HepG2 (cell line): ENCODE data around the gene CTSZ. TPM values are rescaled to one million over a fixed set of nuclear protein-coding genes. Genes with fewer than 3 reads are reported as not detected.

Experiments
- ATAC-seq: fragments of 200-7000 bp; cut with Tn5 transposase; 3 replicates; pipeline ENCODE4 v1.9.1; 2020; ENCODE audit warnings: mild to moderate bottlenecking, moderate library complexity
- BruUV-seq: library from RNA; stranded (reverse); fragments of 400-500 nt; replicated peaks from 2 replicates; lab custom pipeline; 2021; lab: Mats Ljungman, UMichigan
- CTCF ChIA-PET: fragments of 300-600 bp; formaldehyde crosslinking; extraction: SDS; loops from one replicate; lab custom pipeline; 2021; ENCODE audit warnings: low total read pairs, inconsistent platforms, low intra/inter-chr PET ratio; lab: Yijun Ruan, JAX
- POLR2A ChIA-PET: fragments of 350-600 bp; sonication (Branson Sonifier 250); formaldehyde crosslinking; loops from one replicate; lab custom pipeline; 2020; ENCODE audit warnings: antibody characterized with exemption, inconsistent platforms; lab: Yijun Ruan, JAX
- DNase-seq: peaks from one replicate; pipeline ENCODE4 v3.0.0-alpha.2; 2015; ENCODE audit warnings: low spot score
- FAIRE-seq: peaks from 3 replicates; lab custom pipeline; 2011; peaks lifted over from hg19 to GRCh38; lab: Jason Lieb, UNC
- H2AFZ ChIP-seq: one replicate; pipeline ENCODE4 v1.6.1; 2011; ENCODE audit warnings: low read length, inconsistent platforms
- H3K27ac ChIP-seq: fragments of 300-600 bp; 3 replicates; pipeline ENCODE4 v1.8.0; 2011; ENCODE audit warnings: mixed run types, mild to moderate bottlenecking, mixed read lengths, low read length, inconsistent platforms; ENCODE audit not compliant: insufficient read depth; ENCODE audit errors: extremely low read length
- H3K27me3 ChIP-seq, 2 experiments: fragments of 200-600 bp in 1 of 2; 2 replicates in 1 of 2; 3 replicates in 1 of 2; pipeline versions ENCODE4 v1.6.0 to v1.8.0; 2011; ENCODE audit warnings: low read length in 2 of 2, mild to moderate bottlenecking in 2 of 2, moderate library complexity in 2 of 2, inconsistent platforms in 1 of 2; ENCODE audit not compliant: insufficient read depth in 2 of 2, control insufficient read depth in 1 of 2
- H3K36me3 ChIP-seq, 2 experiments: fragments of 200-600 bp in 1 of 2; replicated peaks in 1 of 2; 2 replicates in 1 of 2; 3 replicates in 1 of 2; pipeline versions ENCODE4 v1.5.1 to v1.8.0; 2011; ENCODE audit warnings: low read length in 2 of 2, inconsistent platforms in 1 of 2; ENCODE audit not compliant: insufficient read depth in 2 of 2, control insufficient read depth in 1 of 2
- H3K4me1 ChIP-seq: 2 replicates; pipeline ENCODE4 v1.5.1; 2012; ENCODE audit warnings: low read length, inconsistent platforms; ENCODE audit not compliant: insufficient read depth
- H3K4me2 ChIP-seq: 2 replicates; pipeline ENCODE4 v1.6.0; 2011; ENCODE audit warnings: low read depth, low read length, inconsistent platforms
- H3K4me3 ChIP-seq, 3 experiments: fragments of 200-600 bp in 1 of 3; sonication (generic), shearing (Covaris generic) in 1 of 3; replicated peaks in 1 of 3; 2 replicates each; pipeline ENCODE4 v1.5.1; 2011 to 2016; ENCODE audit warnings: low read length in 3 of 3, inconsistent platforms in 2 of 3, low read depth in 2 of 3, mild to moderate bottlenecking in 2 of 3, control low read depth in 1 of 3, mixed read lengths in 1 of 3; ENCODE audit not compliant: insufficient read depth in 1 of 3
- H3K79me2 ChIP-seq: one replicate; pipeline ENCODE4 v1.6.1; 2011; ENCODE audit warnings: low read length, inconsistent platforms; ENCODE audit not compliant: insufficient read depth
- H3K9ac ChIP-seq: 2 replicates; pipeline ENCODE4 v1.6.0; 2011; ENCODE audit warnings: mild to moderate bottlenecking, low read depth, low read length, inconsistent platforms; ENCODE audit not compliant: insufficient read depth
- H3K9me3 ChIP-seq: 2 replicates; pipeline ENCODE4 v1.5.1; 2012; ENCODE audit warnings: mild to moderate bottlenecking, low read length
- H4K20me1 ChIP-seq: 2 replicates; pipeline ENCODE4 v1.6.0; 2011; ENCODE audit warnings: inconsistent platforms, mild to moderate bottlenecking, low read length, moderate library complexity; ENCODE audit not compliant: insufficient read depth
- MAFK ChIP-seq, 2 experiments: IDR thresholded peaks in 1 of 2; conservative IDR thresholded peaks in 1 of 2; 2 replicates each; pipeline ENCODE4 v1.6.1; 2011; ENCODE audit warnings: improper control_type of control experiment in 2 of 2, low read length in 2 of 2
- PLSCR1 ChIP-seq: sonication (generic); formaldehyde crosslinking; IDR thresholded peaks from 2 replicates; pipeline ENCODE4 v1.5.0; 2020; ENCODE audit warnings: missing genetic modification reagents, mild to moderate bottlenecking, borderline replicate concordance
- POLR2G ChIP-seq: fragments of 200-400 bp; formaldehyde crosslinking; IDR thresholded peaks from 2 replicates; pipeline ENCODE4 v1.6.1; 2018; ENCODE audit warnings: mild to moderate bottlenecking, low read depth, low read length, moderate library complexity
- RBM22 ChIP-seq: fragments of 200-400 bp; formaldehyde crosslinking; optimal IDR thresholded peaks from 2 replicates; pipeline ENCODE3; 2017; ENCODE audit warnings: mild to moderate bottlenecking, low read length, moderate library complexity
- ZBTB2 ChIP-seq: sonication (generic); formaldehyde crosslinking; IDR thresholded peaks from 2 replicates; pipeline ENCODE4 v1.8.0; 2022; ENCODE audit warnings: low read depth, missing genetic modification reagents
- ZFP41 ChIP-seq: sonication (generic); formaldehyde crosslinking; IDR thresholded peaks from 2 replicates; pipeline ENCODE4 v1.4.0; 2020; ENCODE audit warnings: mild to moderate bottlenecking, missing genetic modification reagents, borderline replicate concordance
- ZMYM3 ChIP-seq: sonication (generic); formaldehyde crosslinking; IDR thresholded peaks from 2 replicates; pipeline ENCODE4 v1.5.1; 2020; ENCODE audit warnings: mild to moderate bottlenecking, missing genetic modification reagents
- ZNF547 ChIP-seq: sonication (generic); formaldehyde crosslinking; IDR thresholded peaks from 2 replicates; pipeline ENCODE4 v1.5.1; 2020; ENCODE audit warnings: mild to moderate bottlenecking, missing genetic modification reagents
- WGBS: methylation state at CpG from one replicate; pipeline ENCODE4 v1.1.6; 2017; ENCODE audit warnings: low lambda C conversion rate; 5-methylcytosine and 5-hydroxymethylcytosine counted together
- in situ Hi-C: cut with HindIII; loops from 2 replicates; pipeline ENCODE4 v1.10.0; 2017; ENCODE audit warnings: low pct_unique_long_range_greater_than_20kb; ENCODE audit not compliant: extremely low pct_ligation_motif_present
- intact Hi-C: fragments of 100-400 bp; cut with micrococcal nuclease; formaldehyde crosslinking; loops from one replicate; pipeline ENCODE4 v1.10.0; 2022; ENCODE audit not compliant: unreplicated experiment
- polyA plus RNA-seq, 8 experiments: library from polyadenylated mRNA; depleted of rRNA in 3 of 8; stranded (reverse) in 7 of 8; unstranded in 1 of 8; fragments of >200 nt; fragmentation: Illumina TruSeq in 4 of 8; extraction: Trizol in 4 of 8; gene quantifications; 2 replicates each; pipeline versions ENCODE4 v1.2.1 to v1.2.3, GENCODE V29; 2011 to 2016; ENCODE audit warnings: low read depth in 4 of 8, missing spikeins in 1 of 8, mixed read lengths in 1 of 8; ENCODE audit not compliant: insufficient read depth in 1 of 8
- total RNA-seq, 5 experiments: library from RNA; depleted of rRNA; stranded (reverse); fragments of >200 nt; fragmentation: Illumina TruSeq; extraction: Trizol; gene quantifications; 2 replicates each; pipeline ENCODE4 v1.2.3, GENCODE V29; 2016; ENCODE audit warnings: low read depth in 1 of 5

The CTSZ gene
- total and polyA plus RNA-seq, 2 of the 13 experiments (the other 11 are each of a cell fraction or from before 2014, with no cell fraction given): 0.33 TPM; not detected in 1

GRCh38 chr20:59020938-59021551 is 14.0 kb upstream of the CTSZ start:
- Histone ChIP-seq H3K9me3 (no peaks in the 10 kb centered on the region), H3K27me3 (no peaks in the 10 kb centered on the region), H3K27ac (no peak overlapping the region), H3K4me1 (peaks cover 45% of the 10 kb centered on the region), H3K9ac (no peak overlapping the region), H3K36me3 (peaks cover 17 to 37% of the 10 kb centered on the region in 2 experiments), H3K79me2 (peaks cover 12% of the 10 kb centered on the region), H3K4me3 (no peak overlapping the region), H4K20me1 (no peaks in the 10 kb centered on the region), H2AFZ (no peak overlapping the region), H3K4me2 (no peak overlapping the region)
- no peak for DNase-seq
- BruUV-seq: no TSS peak
- in situ Hi-C loops: no loop called here
- intact Hi-C loops: no loop called here
- ATAC-seq: no peak
- TF ChIP-seq ZNF547 (no peak), ZFP41 (CRISPR knock-in tag) (no peak), ZMYM3 (CRISPR knock-in tag) (no peak), RBM22 (peak; percentile 35), ZBTB2 (CRISPR knock-in tag) (no peak), POLR2G (peak; percentile 41), MAFK (conservative IDR thresholded peaks at IDR 0.05 in 1 of 2, IDR thresholded peaks at IDR 0.05 in 1 of 2; ENCODE audit: low read length in 2 of 2) (peak; percentile 21 to 44; a peak in 1 of 4 replicates), PLSCR1 (CRISPR knock-in tag) (no peak)
- POLR2A ChIA-PET: interaction anchor here (2.1 kb wide), 1 partner anchor 11 kb away, joined by 11 read pairs; the partner anchor contains the start of gene ATP5F1E
- 96% methylated on average over 5 of the region's 5 CpGs for WGBS
- FAIRE-seq: no peak
- CTCF ChIA-PET: no interaction called here
